Loucy (cell line): Measurements from ENCODE around the gene BDKRB1.

Experiments
- H2AFZ ChIP-seq: fragments of 200-600 bp; sonication (generic); 2 replicates; pipeline ENCODE4 v1.6.0; 2016; ENCODE audit warnings: antibody characterized with exemption, mild to moderate bottlenecking, low read length, moderate library complexity
- H3F3A ChIP-seq: fragments of 200-600 bp; 2 replicates; pipeline ENCODE4 v1.6.0; 2016; ENCODE audit warnings: antibody characterized with exemption, low read depth, mild to moderate bottlenecking
- H3K27me3 ChIP-seq: fragments of 200-600 bp; sonication (generic); 2 replicates; pipeline ENCODE4 v1.6.1; 2014; ENCODE audit warnings: low read length, mild to moderate bottlenecking; ENCODE audit not compliant: insufficient read depth, poor library complexity, severe bottlenecking
- H3K36me3 ChIP-seq: fragments of 200-600 bp; sonication (generic); 2 replicates; pipeline ENCODE4 v1.6.1; 2016; ENCODE audit warnings: low read length; ENCODE audit not compliant: insufficient read depth
- H3K4me1 ChIP-seq: fragments of 200-600 bp; sonication (generic); 2 replicates; pipeline ENCODE4 v1.5.1; 2014; ENCODE audit warnings: low read length, mild to moderate bottlenecking; ENCODE audit not compliant: insufficient read depth, poor library complexity, severe bottlenecking
- H3K4me2 ChIP-seq: fragments of 200-600 bp; sonication (generic); 2 replicates; pipeline ENCODE4 v1.6.0; 2014; ENCODE audit warnings: antibody characterized with exemption, low read length, low read depth, mild to moderate bottlenecking; ENCODE audit not compliant: poor library complexity, severe bottlenecking
- H3K4me3 ChIP-seq: fragments of 200-600 bp; sonication (generic); 2 replicates; pipeline ENCODE4 v1.5.1; 2014; ENCODE audit warnings: low read length, mild to moderate bottlenecking, mixed read lengths; ENCODE audit not compliant: poor library complexity, severe bottlenecking
- H3K79me2 ChIP-seq: fragments of 200-600 bp; sonication (generic); 2 replicates; pipeline ENCODE4 v1.6.1; 2014; ENCODE audit warnings: low read length; ENCODE audit not compliant: insufficient read depth
- H3K9ac ChIP-seq: fragments of 200-600 bp; sonication (generic); 2 replicates; pipeline ENCODE4 v1.6.0; 2014; ENCODE audit warnings: mild to moderate bottlenecking, low read depth, low read length, moderate library complexity; ENCODE audit not compliant: poor library complexity, severe bottlenecking
- H3K9me2 ChIP-seq: fragments of 200-600 bp; sonication (generic); replicated peaks from 2 replicates; pipeline ENCODE4 v1.6.1; 2016; ENCODE audit warnings: low read depth, low read length, mixed read lengths
- H3K9me3 ChIP-seq: fragments of 200-600 bp; sonication (generic); 2 replicates; pipeline ENCODE4 v1.6.1; 2014; ENCODE audit warnings: mild to moderate bottlenecking, antibody characterized with exemption, low read length, low read depth; ENCODE audit not compliant: insufficient read depth
- H4K20me1 ChIP-seq: fragments of 200-600 bp; sonication (generic); 2 replicates; pipeline ENCODE4 v1.6.0; 2014; ENCODE audit warnings: antibody characterized with exemption, low read length, mild to moderate bottlenecking; ENCODE audit not compliant: insufficient read depth, poor library complexity, severe bottlenecking
- EZH2phosphoT487 ChIP-seq: fragments of 200-600 bp; IDR thresholded peaks from 2 replicates; pipeline ENCODE4 v1.6.1; 2018; ENCODE audit warnings: antibody characterized with exemption, mild to moderate bottlenecking, moderate library complexity, borderline replicate concordance
- TF ChIP-seq, protein P1 (sequence below): fragments of 200-600 bp; sonication (generic); conservative IDR thresholded peaks from 2 replicates; pipeline ENCODE4 v1.5.1; 2014; ENCODE audit warnings: mild to moderate bottlenecking, antibody characterized with exemption, low read length

The BDKRB1 gene

DNA sequence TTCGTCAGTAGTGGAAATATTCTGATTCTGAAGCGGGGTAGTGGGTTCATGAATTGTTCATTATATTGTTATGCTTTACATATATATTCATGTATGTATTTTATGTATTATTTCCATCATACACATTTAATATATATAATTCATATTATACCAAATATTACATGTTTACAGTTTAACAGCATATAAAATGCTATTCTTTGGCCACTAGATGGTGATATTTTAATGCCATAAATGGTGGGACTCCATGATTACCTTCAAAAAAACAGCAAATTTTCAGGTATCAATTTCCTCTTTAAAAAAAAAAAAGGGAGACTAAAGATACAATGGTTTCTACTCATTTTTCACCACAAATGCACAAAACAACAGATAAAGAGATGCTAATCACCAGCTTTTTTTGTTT is 41.0 kb downstream of the BDKRB1 start:
- no peak overlapping the region for H3K4me3 ChIP-seq
- H3K27me3 ChIP-seq = no peaks in the 10 kb centered on the region
- H3K9me3 ChIP-seq = no peaks in the 10 kb centered on the region
- H3K79me2 ChIP-seq = no peaks in the 10 kb centered on the region
- no peaks in the 10 kb centered on the region for H3K4me1 ChIP-seq
- H4K20me1 ChIP-seq = no peaks in the 10 kb centered on the region
- H3K9ac ChIP-seq = no peak overlapping the region
- no peak overlapping the region for H3K4me2 ChIP-seq
- no peaks in the 10 kb centered on the region for H3F3A ChIP-seq
- no peak overlapping the region for H2AFZ ChIP-seq
- H3K9me2 ChIP-seq = no peaks in the 10 kb centered on the region
- peaks cover 10% of the 10 kb centered on the region; the same call in 1 of the 2 replicates for H3K36me3 ChIP-seq
- no peak for TF ChIP-seq EZH2phosphoT487
- TF ChIP-seq, protein P1, sequence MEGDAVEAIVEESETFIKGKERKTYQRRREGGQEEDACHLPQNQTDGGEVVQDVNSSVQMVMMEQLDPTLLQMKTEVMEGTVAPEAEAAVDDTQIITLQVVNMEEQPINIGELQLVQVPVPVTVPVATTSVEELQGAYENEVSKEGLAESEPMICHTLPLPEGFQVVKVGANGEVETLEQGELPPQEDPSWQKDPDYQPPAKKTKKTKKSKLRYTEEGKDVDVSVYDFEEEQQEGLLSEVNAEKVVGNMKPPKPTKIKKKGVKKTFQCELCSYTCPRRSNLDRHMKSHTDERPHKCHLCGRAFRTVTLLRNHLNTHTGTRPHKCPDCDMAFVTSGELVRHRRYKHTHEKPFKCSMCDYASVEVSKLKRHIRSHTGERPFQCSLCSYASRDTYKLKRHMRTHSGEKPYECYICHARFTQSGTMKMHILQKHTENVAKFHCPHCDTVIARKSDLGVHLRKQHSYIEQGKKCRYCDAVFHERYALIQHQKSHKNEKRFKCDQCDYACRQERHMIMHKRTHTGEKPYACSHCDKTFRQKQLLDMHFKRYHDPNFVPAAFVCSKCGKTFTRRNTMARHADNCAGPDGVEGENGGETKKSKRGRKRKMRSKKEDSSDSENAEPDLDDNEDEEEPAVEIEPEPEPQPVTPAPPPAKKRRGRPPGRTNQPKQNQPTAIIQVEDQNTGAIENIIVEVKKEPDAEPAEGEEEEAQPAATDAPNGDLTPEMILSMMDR = peak; percentile 54

DNA sequence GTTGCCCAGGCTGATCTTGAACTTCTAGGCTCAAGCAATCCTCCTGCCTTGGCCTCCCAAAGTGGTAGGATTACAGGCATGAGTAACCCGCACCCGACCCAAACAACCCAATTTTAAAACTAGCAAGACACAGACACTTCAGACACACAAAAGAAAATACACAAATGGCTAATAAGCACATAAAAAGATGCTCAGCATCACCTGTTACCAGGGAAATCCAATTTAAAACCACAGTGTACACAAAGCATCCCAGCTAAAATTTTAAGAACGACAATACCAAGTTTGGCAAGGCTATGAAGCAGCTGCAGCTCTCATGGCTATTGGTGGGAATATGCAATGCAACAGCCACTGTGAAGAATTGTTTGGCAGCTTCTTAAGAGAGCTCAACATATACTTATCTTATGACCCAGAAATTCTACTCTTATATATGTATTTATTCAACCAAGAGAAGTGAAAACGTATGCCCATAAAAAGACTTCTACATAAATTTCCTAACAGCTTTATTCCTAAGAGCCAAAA is 42.0 kb downstream of the BDKRB1 start:
- Histone ChIP-seq H3K4me1 (no peaks in the 10 kb centered on the region), H3K4me2 (no peak overlapping the region), H3K9me2 (no peaks in the 10 kb centered on the region), H3K79me2 (no peaks in the 10 kb centered on the region), H3K36me3 (peaks cover 17% of the 10 kb centered on the region; the same call in 1 of the 2 replicates), H3F3A (no peaks in the 10 kb centered on the region), H3K9me3 (no peaks in the 10 kb centered on the region), H3K4me3 (no peak overlapping the region), H3K27me3 (no peaks in the 10 kb centered on the region), H2AFZ (no peak overlapping the region), H4K20me1 (no peaks in the 10 kb centered on the region), H3K9ac (no peak overlapping the region)
- TF ChIP-seq, protein P1 = no peak
- TF ChIP-seq EZH2phosphoT487 = no peak

DNA sequence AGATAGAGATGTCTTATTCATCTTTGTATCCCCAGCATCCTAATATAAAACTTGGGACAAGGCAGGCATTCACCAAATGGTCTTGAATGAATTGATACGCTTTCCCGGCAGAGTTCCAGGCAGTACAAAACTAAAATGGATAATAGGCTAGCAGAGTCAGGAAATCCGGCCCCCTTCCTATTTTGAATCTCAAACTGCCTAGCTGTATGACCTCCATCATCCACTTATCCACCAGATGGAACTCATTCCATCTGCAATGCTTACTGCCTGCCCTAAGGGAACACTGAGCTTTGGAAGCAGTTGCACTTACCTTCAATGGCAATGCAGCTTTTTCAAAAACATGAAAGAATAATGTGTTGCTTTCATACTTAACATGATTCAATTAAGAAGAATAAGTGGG is 43.4 kb downstream of the BDKRB1 start:
- Histone ChIP-seq H4K20me1 (no peaks in the 10 kb centered on the region), H3K9me2 (no peaks in the 10 kb centered on the region), H3K27me3 (no peaks in the 10 kb centered on the region), H3K4me2 (no peak overlapping the region), H3F3A (no peaks in the 10 kb centered on the region), H3K4me1 (no peaks in the 10 kb centered on the region), H3K79me2 (no peaks in the 10 kb centered on the region), H3K9me3 (no peaks in the 10 kb centered on the region), H3K4me3 (no peak overlapping the region), H3K9ac (no peak overlapping the region), H2AFZ (no peak overlapping the region), H3K36me3 (peaks cover 27% of the 10 kb centered on the region; the same call in 1 of the 2 replicates)
- no peak for TF ChIP-seq EZH2phosphoT487
- TF ChIP-seq, protein P1 = no peak
